Stimulated activated CD8-positive, alpha-beta memory T cell treated with anti-CD3 and anti-CD28 coated beads, Interleukin-7, amount 100 ng/mL, for 24 hours (primary cell): ENCODE results near the gene SLC35A4.

Experiments used
- DNase-seq: peaks from one replicate; pipeline ENCODE4 v3.0.0-alpha.2; 2020; ENCODE audit warnings: low read depth

Gene SLC35A4

GRCh38 chr5:140564196-140565023, at the start of gene SLC35A4, which contains the start of gene APBB3:
TSS of gene SLC35A4 (plus strand) at chr5:140564828. CDS start at chr5:140567170, 2,342 bp downstream.
TSS of gene APBB3 (minus strand) at chr5:140564598. CDS start at chr5:140564245, 353 bp downstream.
- peak; percentile 95 for DNase-seq

- no peak for DNase-seq
Measured at GRCh38 chr5:140524003-140524402, 40.6 kb upstream of the SLC35A4 start.

GRCh38 chr5:140540227-140540626, 24.4 kb upstream of the SLC35A4 start:
- no peak for DNase-seq

GRCh38 chr5:140542972-140543371, 21.7 kb upstream of the SLC35A4 start:
- no peak for DNase-seq

GRCh38 chr5:140544986-140545385, 19.6 kb upstream of the SLC35A4 start:
- DNase-seq, result no peak

- DNase-seq, result no peak
Measured at GRCh38 chr5:140545606-140546005, 19.0 kb upstream of the SLC35A4 start.

- DNase-seq, result no peak
Measured at GRCh38 chr5:140546851-140547507, 17.6 kb upstream of the SLC35A4 start.

- peak; percentile 67 for DNase-seq
Measured at GRCh38 chr5:140547508-140548299, 16.9 kb upstream of the SLC35A4 start, which contains the start of gene EIF4EBP3. TSS of gene EIF4EBP3 (plus strand) at chr5:140547662. CDS start at chr5:140547738, 76 bp downstream.

- DNase-seq, result no peak
Measured at GRCh38 chr5:140548300-140548688, 16.3 kb upstream of the SLC35A4 start.

- DNase-seq, result no peak
Measured at GRCh38 chr5:140548791-140549190, 15.8 kb upstream of the SLC35A4 start.

GRCh38 chr5:140549237-140550144, 15.1 kb upstream of the SLC35A4 start:
- no peak for DNase-seq

- no peak for DNase-seq
Measured at GRCh38 chr5:140550147-140551079, 14.2 kb upstream of the SLC35A4 start.

GRCh38 chr5:140551872-140552271, 12.8 kb upstream of the SLC35A4 start:
- DNase-seq, result no peak

GRCh38 chr5:140553657-140554056, 11.0 kb upstream of the SLC35A4 start:
- DNase-seq, result no peak

GRCh38 chr5:140554454-140554853, 10.2 kb upstream of the SLC35A4 start:
- no peak for DNase-seq

- no peak for DNase-seq
Measured at GRCh38 chr5:140555747-140556312, 8.8 kb upstream of the SLC35A4 start.

- no peak for DNase-seq
Measured at GRCh38 chr5:140556438-140556837, 8.2 kb upstream of the SLC35A4 start.

- DNase-seq, result peak; percentile 77
Measured at GRCh38 chr5:140557136-140557805, 7.4 kb upstream of the SLC35A4 start, which contains the start of gene SRA1. TSS of gene SRA1 (minus strand) at chr5:140557473. CDS start at chr5:140557452, 21 bp downstream.

- no peak for DNase-seq
Measured at GRCh38 chr5:140557965-140558364, 6.7 kb upstream of the SLC35A4 start.
